KMS-11 (cell line): ENCODE data around the gene ATG3.
"Not testable (repeated sequence)": the region's sequence is repeated elsewhere in the genome, so short reads cannot be mapped to it uniquely, and the experiment has no call there.

ENCODE experiments used
- H2AFZ ChIP-seq: fragments of 200-600 bp; sonication (generic); 2 replicates; pipeline ENCODE4 v1.6.1; 2016; ENCODE audit warnings: antibody characterized with exemption, mixed run types, low read depth
- H3K27ac ChIP-seq: fragments of 200-600 bp; sonication (generic); 2 replicates; pipeline ENCODE4 v1.6.1; 2016; ENCODE audit warnings: mild to moderate bottlenecking, mixed run types
- H3K27me3 ChIP-seq: fragments of 200-600 bp; sonication (generic); 2 replicates; pipeline ENCODE4 v1.6.1; 2017; ENCODE audit warnings: mild to moderate bottlenecking, low read depth, mixed run types, moderate library complexity; ENCODE audit not compliant: insufficient read depth
- H3K36me3 ChIP-seq: fragments of 200-600 bp; sonication (generic); 2 replicates; pipeline ENCODE4 v1.6.1; 2017; ENCODE audit warnings: mild to moderate bottlenecking, mixed run types; ENCODE audit not compliant: insufficient read depth
- H3K4me1 ChIP-seq: fragments of 200-600 bp; sonication (generic); 2 replicates; pipeline ENCODE4 v1.6.1; 2016; ENCODE audit warnings: mild to moderate bottlenecking, low read depth, mixed run types; ENCODE audit not compliant: poor library complexity, severe bottlenecking
- H3K4me2 ChIP-seq: fragments of 200-600 bp; sonication (generic); 2 replicates; pipeline ENCODE4 v1.7.0; 2016; ENCODE audit warnings: mild to moderate bottlenecking, mixed run types
- H3K4me3 ChIP-seq: fragments of 200-600 bp; sonication (generic); IDR thresholded peaks from 2 replicates; pipeline ENCODE4 v1.6.1; 2017; ENCODE audit warnings: low read depth, low read length, mixed read lengths; ENCODE audit not compliant: insufficient read depth
- H3K79me2 ChIP-seq: fragments of 200-600 bp; sonication (generic); 2 replicates; pipeline ENCODE4 v1.6.1; 2016; ENCODE audit warnings: low read depth, mixed run types; ENCODE audit not compliant: insufficient read depth
- H3K9ac ChIP-seq: fragments of 200-600 bp; sonication (generic); 2 replicates; pipeline ENCODE4 v1.6.1; 2016; ENCODE audit warnings: mild to moderate bottlenecking, mixed run types
- H4K20me1 ChIP-seq: fragments of 200-600 bp; sonication (generic); 2 replicates; pipeline ENCODE4 v1.6.1; 2016; ENCODE audit warnings: mild to moderate bottlenecking, mixed run types; ENCODE audit not compliant: insufficient read depth
- TF ChIP-seq, protein P1 (sequence below): fragments of 200-600 bp; sonication (generic); conservative IDR thresholded peaks from 2 replicates; pipeline ENCODE4 v1.6.1; 2017; ENCODE audit warnings: low read depth, mild to moderate bottlenecking, antibody characterized with exemption, low read length, moderate library complexity, mixed read lengths

ATG3 gene

DNA sequence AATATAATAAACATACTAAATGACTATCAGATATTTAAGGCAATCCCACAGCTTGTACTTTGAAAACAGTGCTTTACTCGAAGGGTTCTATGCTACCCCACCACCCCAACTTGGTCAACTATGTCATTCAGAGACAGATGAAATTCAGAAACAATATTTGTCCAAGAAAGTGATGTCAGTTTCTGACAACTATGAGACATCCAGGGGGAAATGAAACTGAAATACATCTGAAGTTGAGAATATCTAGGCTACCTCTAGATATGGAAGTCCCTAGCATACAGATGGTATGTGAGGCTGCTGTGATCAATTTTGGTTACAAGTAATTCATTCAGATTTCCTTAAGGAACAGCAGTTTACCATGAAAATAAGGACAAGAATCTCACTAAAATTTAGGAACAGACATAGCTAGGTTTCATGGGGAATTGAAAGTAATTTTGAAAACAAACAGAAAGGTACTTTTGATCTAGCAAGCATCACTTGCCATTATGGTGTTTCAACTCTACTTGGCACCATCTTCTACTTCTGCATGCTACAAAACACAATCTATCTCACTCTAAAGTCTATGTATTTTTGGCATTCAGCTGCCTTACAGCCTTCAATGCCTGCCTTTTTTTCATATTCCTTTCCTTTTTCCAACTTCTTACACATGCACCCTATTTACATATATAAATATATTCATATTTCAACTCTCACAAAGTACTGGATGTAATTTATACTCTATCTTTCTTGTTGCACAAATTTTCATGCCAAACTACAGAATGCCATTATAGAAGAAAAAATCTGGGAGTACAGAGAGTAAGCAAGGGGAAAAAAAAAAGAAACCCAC is 21.7 kb downstream of the ATG3 start:
- Histone ChIP-seq H3K27me3 (no peaks in the 10 kb centered on the region), H3K27ac (no peak overlapping the region), H3K4me1 (peaks cover 29% of the 10 kb centered on the region), H3K4me2 (no peak overlapping the region; the same call in 1 of the 2 replicates), H2AFZ (no peak overlapping the region), H3K9ac (no peak overlapping the region), H3K36me3 (0 out of 2 replicates have a peak, but pooled peaks cover 14% of the 10 kb centered on the region), H3K4me3 (no peak overlapping the region), H4K20me1 (no peaks in the 10 kb centered on the region), H3K79me2 (no peaks in the 10 kb centered on the region)
- TF ChIP-seq, protein P1, sequence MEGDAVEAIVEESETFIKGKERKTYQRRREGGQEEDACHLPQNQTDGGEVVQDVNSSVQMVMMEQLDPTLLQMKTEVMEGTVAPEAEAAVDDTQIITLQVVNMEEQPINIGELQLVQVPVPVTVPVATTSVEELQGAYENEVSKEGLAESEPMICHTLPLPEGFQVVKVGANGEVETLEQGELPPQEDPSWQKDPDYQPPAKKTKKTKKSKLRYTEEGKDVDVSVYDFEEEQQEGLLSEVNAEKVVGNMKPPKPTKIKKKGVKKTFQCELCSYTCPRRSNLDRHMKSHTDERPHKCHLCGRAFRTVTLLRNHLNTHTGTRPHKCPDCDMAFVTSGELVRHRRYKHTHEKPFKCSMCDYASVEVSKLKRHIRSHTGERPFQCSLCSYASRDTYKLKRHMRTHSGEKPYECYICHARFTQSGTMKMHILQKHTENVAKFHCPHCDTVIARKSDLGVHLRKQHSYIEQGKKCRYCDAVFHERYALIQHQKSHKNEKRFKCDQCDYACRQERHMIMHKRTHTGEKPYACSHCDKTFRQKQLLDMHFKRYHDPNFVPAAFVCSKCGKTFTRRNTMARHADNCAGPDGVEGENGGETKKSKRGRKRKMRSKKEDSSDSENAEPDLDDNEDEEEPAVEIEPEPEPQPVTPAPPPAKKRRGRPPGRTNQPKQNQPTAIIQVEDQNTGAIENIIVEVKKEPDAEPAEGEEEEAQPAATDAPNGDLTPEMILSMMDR, result no peak

DNA sequence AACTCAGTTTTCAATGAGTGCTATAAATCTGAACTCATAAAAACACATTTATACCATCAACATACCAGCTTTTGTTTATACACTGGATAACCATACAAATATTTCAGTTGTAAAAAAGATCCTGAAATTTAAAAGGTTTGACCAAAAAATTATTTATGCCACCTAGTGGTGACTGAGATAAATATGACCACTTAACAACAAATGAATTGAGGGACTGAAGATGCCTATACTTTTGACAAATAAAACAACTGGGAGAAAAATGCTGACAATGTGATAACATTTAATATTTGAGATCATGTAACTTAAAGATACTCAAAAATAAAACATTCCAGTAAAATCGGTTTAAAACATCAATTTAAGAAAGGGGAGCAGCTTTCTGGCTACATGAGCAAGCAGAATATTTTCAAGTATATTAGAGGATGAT is 30.4 kb downstream of the ATG3 start:
- no peak overlapping the region for H2AFZ ChIP-seq
- no peaks in the 10 kb centered on the region for H3K79me2 ChIP-seq
- H3K27me3 ChIP-seq, result no peaks in the 10 kb centered on the region
- H3K36me3 ChIP-seq, result no peaks in the 10 kb centered on the region
- H3K9ac ChIP-seq, result no peak overlapping the region
- no peak overlapping the region for H3K27ac ChIP-seq
- H3K4me2 ChIP-seq, result no peak overlapping the region
- H4K20me1 ChIP-seq, result no peaks in the 10 kb centered on the region
- TF ChIP-seq, protein P1, result peak; percentile 87
- no peaks in the 10 kb centered on the region for H3K4me1 ChIP-seq
- no peak overlapping the region for H3K4me3 ChIP-seq

DNA sequence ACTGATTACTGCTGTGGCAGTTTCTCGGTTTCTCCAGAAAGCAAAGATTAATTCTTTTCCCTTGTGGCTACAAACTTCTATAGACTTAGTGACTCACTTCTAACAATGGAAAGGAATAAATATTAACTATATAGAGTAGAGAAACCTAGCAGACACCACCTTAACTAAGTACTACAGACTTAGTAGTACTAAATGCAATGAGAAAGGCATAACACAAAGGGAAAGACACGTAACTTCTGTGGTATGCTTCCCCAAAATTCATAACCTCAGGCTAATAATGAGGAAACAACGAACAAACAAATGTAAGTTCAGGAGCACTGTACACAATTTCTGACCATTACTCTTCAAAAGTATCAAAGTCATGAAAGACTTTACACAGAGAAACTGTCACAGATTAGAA is 31.2 kb downstream of the ATG3 start:
- no peaks in the 10 kb centered on the region for H3K27me3 ChIP-seq
- no peak overlapping the region for H2AFZ ChIP-seq
- H3K4me1 ChIP-seq, result no peaks in the 10 kb centered on the region
- H4K20me1 ChIP-seq, result no peaks in the 10 kb centered on the region
- no peaks in the 10 kb centered on the region for H3K79me2 ChIP-seq
- no peaks in the 10 kb centered on the region for H3K36me3 ChIP-seq
- no peak overlapping the region for H3K4me2 ChIP-seq
- H3K9ac ChIP-seq, result no peak overlapping the region
- no peak overlapping the region for H3K27ac ChIP-seq
- TF ChIP-seq, protein P1, result no peak
- no peak overlapping the region for H3K4me3 ChIP-seq

DNA sequence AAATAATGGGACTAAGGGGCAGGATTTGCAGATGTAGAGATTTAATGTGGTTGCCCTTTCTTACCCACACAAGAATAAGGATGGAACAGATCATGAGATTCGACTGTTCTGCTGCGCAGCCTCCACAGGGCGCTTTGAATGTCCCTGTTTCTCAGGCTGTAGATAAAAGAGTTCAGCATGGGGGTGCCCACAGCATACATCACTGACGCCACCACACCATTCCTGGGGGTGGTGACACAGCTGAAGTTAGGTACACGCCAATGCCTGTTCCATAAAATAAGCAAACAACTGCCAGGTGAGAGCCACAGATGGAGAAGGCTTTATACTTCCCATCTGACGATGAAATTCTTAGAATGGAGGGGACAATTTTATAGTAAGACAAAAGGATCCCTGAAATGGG is 37.6 kb downstream of the ATG3 start:
- H3K9ac ChIP-seq, H3K79me2 ChIP-seq, H3K27ac ChIP-seq, H3K4me1 ChIP-seq, H3K4me2 ChIP-seq, H3K36me3 ChIP-seq, H3K27me3 ChIP-seq, H4K20me1 ChIP-seq, H3K4me3 ChIP-seq, H2AFZ ChIP-seq: not testable (repeated sequence)

DNA sequence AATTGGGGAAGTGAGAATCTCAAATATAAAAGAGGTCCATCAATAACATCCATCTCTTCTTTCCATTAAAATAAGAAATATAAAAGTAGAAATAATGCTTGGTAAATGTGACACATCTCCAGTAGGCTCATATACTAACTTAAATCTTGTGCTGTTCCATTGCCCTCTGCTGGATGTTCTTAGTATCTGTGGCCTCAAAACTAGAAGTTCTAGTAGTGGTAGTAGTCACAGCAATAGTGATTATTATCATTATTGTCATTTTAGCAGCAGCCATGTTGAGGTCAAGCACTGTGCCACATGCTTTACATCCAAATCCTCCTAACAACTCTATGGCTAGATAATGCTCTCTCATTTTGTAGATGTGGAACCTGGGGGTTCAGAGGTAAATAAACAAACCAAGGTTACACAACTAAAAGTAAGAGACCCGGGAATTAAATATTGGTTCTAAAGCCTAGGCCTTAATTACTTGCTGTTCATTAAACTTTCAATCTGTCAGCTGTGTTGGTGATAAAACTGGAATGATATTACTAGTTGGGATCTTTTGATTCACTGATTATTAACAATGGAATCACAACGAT is 42.2 kb downstream of the ATG3 start:
- H2AFZ ChIP-seq, result no peak overlapping the region

DNA sequence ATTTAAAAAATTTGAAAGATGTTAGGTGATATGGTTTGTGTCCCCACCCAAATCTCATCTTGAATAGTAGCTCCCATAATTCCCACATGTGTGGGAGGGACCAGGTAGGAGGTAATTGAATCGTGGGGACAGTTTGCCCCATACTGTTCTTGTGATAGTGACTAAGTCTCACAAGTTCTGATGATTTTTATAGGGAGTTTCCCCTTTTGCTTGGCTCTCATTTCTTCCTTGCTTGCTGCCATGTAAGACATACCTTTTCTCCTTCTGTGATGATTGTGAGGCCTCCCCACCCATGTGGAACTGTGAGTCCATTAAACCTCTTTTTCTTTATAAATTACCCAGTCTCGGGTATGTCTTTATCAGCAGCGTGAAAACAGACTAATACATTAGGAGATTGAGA is 42.8 kb downstream of the ATG3 start:
- not testable (repeated sequence) for H3K9ac ChIP-seq, H3K27ac ChIP-seq, H3K79me2 ChIP-seq, H3K27me3 ChIP-seq, H4K20me1 ChIP-seq, H3K4me2 ChIP-seq, H3K36me3 ChIP-seq, H2AFZ ChIP-seq, H3K4me3 ChIP-seq
- H3K4me1 ChIP-seq, result peaks cover 46% of the 10 kb centered on the region

More for the DNA sequence above, 42.2 kb downstream of the ATG3 start:
- Histone ChIP-seq H3K9ac (no peak overlapping the region), H3K4me1 (peaks cover 41% of the 10 kb centered on the region), H3K4me2 (no peak overlapping the region), H3K79me2 (no peaks in the 10 kb centered on the region), H3K36me3 (no peaks in the 10 kb centered on the region), H3K27ac (no peak overlapping the region), H3K4me3 (no peak overlapping the region), H4K20me1 (no peaks in the 10 kb centered on the region), H3K27me3 (no peaks in the 10 kb centered on the region)
- TF ChIP-seq, protein P1, result peak; percentile 86
